Activated CD4-positive, alpha-beta T cell treated with anti-CD3 and anti-CD28 coated beads, Interleukin-10, Interleukin-2, amounts not matched to agents 100 ng/mL and 50 ng/mL, durations not matched to agents 16 hours and 8 hours (primary cell): ENCODE results near the gene ATP5F1C.
"Not testable (repeated sequence)": the region's sequence is repeated elsewhere in the genome, so short reads cannot be mapped to it uniquely, and the experiment has no call there.

Source experiments
- DNase-seq: peaks from one replicate; pipeline ENCODE4 v3.0.0-alpha.2; 2020

Gene ATP5F1C

DNA sequence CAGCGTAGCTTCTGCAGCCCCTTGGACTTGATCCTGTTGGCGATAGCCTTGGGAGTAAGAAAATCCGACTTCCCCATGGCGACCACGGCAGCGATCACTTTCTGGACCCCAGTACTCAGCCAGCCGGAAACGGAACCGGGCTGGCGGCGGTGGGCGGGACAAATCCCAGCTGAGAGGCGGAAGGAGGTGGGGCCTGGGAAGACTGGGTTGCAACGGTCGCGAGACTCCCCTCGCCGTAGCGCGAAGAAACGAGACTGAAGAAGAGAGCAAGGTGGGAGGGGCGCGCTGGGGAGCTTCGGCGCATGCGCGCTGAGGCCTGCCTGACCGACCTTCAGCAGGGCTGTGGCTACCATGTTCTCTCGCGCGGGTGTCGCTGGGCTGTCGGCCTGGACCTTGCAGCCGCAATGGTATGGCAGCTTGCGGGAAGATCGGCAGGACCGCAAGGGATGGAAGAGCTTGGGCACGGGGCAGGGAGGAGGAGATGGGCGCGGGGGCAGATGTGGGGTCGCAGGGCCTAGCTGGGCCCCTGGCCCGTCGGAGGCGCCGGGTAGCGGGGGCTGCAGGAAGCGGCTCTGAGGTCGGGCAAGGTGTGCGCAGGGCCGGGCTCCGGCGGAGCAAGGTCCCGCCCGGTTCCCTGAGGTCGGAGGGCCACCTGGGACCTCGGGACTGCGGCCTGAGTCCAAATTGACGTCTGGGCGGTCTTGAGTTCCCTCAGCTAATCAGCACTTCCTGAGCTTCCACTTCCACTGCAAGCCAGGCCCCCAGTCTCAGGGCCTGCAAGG is at the start of gene ATP5F1C, which contains the start of gene KIN:
TSS of gene ATP5F1C (plus strand) at position 321 of the 782 bp plus-strand sequence. CDS start at position 352, 31 bp downstream.
TSS of gene KIN (minus strand) at position 137 of the 782 bp plus-strand sequence. CDS start at position 77, 60 bp downstream.
- peak; percentile 98 for DNase-seq

DNA sequence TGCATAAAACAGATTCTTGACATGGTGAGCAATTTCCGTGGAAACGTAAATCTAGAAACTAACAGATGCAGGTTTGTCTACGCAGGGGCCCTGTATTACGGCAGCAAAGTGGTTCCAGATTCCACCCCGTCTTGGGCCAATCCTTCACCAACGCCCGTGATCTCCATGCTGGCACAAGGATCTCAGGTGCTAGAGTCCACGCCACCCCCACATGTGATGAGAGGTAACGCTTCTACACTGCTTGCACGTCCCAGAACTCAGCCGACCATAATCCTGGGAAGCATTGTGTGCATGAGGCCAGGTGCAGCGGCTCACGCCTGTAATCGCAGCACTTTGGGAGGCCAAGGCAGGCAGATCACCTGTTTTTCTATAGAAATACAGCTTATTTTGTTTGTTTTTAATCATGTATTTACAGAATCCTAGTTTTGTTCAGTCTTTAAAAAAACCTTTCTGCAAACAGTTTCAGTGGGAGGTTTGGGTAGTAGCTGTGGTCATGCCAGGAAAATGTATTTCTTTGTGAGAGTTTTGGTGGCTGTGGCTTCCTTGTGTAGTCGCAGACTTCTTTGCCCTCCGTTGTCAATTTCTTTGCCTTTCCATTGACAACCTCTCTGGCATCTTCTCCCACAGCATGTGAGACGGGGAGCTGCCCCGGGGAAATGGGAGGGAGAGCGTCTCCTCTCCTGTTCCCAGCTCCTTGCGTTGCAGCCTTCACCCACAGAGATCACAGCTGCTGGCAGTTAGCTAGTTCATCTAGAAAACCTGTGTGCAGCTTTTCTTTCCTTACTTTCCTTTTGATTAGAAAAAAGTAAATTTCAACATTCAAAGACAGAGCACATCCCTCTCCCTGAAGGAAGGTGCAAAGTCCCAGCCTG is 49.2 kb upstream of the ATP5F1C start:
- DNase-seq: no peak

DNA sequence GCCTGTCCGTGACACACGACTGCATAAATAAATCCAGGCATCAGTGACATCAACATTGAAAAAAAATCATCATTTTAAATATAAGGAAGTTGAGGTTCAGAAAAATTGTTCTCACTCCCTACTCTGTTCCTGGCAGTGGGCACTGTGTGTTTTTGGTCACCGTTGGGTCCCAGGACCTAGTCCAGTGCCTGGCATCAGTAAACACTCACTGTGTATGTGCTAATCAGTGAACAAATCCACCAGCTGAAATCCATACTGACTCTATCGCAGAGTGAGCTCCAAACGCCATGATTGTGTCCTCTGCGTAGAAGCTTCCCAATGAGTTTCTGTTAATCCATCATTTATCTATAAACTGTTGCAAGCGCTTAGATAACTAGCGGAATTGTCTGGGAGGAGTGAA is 43.7 kb upstream of the ATP5F1C start:
- DNase-seq: no peak

DNA sequence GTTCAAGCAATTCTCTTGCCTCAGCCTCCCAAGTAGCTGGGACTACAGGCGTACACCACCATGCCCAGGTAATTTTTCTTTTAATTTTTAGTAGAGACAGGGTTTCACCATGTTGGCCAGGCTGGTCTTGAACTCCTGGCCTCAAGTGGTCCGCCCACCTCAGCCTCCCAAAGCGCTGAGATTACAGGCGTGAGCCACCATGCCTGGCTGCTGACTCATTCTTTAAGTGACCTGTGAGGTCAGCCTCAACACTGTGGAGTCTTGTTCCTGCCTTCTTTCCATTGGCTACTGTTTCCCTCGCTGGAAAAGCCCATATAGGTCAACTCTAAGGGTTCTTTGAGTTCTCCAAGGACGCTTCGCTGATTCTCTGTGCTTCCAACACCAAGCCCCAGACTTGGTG is 39.3 kb upstream of the ATP5F1C start:
- not testable (repeated sequence) for DNase-seq

GRCh38 chr10:7750222-7750621 is 37.8 kb upstream of the ATP5F1C start:
- no peak for DNase-seq

GRCh38 chr10:7752251-7752650 is 35.7 kb upstream of the ATP5F1C start:
- DNase-seq: no peak

DNA sequence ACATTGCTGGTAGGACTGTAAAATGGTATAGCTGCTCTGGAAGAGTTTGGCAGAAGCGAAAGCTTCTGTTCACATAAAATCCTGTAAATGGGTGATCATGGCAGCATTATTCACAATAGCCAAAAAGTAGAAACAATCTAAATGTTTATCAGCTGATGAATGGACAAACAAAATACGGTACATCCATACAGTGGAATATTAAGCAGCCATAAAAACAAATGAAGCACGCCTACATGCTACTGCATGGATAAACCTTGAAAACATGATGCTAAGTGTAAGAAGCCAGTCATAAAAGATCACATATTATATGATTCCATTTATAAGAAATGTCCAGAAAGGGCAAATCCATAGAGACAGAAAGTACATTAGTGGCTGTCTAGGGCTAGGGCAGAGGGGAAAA is 32.9 kb upstream of the ATP5F1C start:
- no peak for DNase-seq

DNA sequence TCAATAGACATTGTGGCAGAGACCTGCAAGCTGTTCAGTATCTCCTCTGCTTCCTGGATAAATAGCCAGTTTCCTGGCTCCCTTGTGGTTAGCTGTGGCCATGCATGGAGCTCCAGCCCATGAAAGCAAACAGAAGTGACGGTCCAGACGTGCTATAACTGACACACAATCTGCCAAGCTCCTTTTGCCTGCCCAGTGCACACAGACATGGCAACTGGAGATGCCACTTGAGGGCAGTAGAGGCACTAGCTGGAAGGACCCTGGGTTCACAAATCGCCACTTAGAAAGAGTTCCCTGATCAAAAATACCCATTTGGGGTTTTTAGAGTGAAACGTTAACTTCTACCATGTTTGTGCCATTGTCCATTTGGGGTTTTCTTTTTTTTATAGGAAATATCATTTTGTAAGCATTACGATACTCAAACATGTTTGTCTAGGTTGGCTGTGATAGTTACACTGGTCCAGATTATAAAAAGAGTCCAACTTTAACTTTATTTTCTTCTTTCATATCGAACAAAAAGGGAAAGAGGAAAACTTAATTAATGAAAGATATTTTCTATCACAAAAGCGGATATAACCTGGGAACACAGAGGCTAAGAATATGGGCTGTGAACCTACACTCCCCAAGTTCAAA is 31.5 kb upstream of the ATP5F1C start:
- DNase-seq: peak; percentile 39

GRCh38 chr10:7763929-7764328 is 24.0 kb upstream of the ATP5F1C start:
- no peak for DNase-seq

- no peak for DNase-seq
Observed at GRCh38 chr10:7766241-7766640, 21.7 kb upstream of the ATP5F1C start.

DNA sequence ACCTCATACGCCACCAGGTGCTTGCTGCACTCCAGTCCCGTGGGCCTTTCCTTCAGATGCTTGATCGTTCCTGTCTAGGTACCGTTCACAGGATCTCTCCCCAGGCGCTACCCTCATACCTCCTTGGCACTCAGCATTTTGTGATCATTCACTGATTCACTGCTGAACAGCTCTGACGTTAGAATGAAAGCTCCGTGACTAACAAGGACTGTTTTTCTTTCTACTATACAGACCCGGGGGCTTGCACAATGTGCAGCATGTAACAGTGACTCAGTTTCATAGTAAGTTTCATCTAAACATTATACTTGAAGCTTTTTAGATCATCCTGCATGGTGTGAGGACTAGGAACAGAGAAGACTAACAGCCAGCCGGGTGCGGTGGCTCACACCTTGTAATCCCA is 20.8 kb upstream of the ATP5F1C start:
- no peak for DNase-seq

- no peak for DNase-seq
Observed at GRCh38 chr10:7768417-7768816, 19.6 kb upstream of the ATP5F1C start.

GRCh38 chr10:7773845-7774801 is 13.9 kb upstream of the ATP5F1C start:
- no peak for DNase-seq

GRCh38 chr10:7776777-7777176 is 11.2 kb upstream of the ATP5F1C start:
- DNase-seq: no peak

DNA sequence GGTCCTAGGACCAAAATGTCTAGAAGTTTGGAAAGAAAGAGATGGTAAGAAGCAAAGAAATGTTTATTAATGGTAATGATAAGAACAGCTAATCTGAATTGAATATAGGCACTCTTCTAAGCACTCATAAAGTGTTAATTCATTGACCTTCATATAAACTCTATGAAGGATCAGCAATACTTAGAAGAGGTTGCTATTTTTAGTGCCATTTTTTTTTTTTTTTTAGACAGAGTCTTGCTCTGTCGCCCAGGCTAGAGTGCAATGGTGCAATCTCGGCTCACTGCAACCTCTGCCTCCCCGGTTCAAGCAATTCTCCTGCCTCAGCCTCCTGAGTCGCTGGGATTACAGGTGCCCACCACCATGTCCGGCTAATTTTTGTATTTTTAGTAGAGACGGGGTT is 5.8 kb upstream of the ATP5F1C start:
- DNase-seq: not testable (repeated sequence)

DNA sequence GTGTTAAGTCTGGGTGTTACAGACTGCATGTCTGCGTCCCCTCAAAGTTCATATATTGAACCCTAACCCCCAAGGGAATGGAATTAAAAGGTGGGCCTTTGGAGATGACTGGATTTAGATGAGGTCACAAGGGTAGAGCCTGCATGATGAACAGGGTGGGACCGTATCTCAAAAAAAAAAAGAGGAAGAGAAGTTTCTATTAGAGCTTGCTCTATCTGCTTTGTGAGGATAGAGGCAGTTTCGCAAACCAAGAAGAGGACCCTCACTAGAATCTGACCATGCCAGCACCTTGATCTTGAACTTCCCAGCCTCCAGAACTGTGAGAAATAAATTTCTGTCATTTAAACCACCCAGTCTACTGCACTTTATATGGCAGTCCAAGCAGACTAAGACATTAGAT is 1.5 kb upstream of the ATP5F1C start:
- DNase-seq: no peak

DNA sequence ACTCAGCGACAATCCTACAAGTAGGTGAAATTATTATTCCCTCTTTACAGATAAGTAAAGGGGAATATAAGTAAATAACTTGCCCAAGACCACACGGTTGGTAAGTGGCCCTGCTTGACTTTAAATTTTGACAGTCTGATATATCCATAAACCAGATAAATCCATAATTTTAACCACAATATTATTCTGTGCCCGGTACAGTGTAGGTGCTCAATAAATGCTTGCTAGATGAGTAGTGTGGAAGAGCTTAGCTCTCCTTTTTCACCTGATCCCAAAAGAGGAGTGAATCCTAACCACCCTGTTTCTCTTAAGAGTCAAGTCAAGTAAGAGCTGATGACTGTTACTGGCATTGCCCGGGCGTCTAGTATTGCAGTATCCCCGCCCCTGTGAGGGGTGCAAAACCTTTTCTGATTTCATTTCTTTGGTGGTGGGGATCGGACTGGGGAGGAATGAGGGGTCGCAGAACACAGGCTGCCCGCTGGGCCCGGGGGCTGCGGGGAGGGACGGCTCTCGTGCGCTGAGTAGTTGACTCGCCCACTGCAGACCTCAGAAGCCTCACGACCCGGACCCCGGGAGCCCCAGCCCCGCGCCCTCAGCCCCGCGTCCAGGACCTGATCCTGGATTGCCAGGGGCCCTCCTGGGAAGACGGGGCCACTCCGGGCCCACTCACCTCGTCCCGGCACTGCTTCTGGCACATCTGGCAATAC is 674 bp upstream of the ATP5F1C start:
- DNase-seq: no peak

DNA sequence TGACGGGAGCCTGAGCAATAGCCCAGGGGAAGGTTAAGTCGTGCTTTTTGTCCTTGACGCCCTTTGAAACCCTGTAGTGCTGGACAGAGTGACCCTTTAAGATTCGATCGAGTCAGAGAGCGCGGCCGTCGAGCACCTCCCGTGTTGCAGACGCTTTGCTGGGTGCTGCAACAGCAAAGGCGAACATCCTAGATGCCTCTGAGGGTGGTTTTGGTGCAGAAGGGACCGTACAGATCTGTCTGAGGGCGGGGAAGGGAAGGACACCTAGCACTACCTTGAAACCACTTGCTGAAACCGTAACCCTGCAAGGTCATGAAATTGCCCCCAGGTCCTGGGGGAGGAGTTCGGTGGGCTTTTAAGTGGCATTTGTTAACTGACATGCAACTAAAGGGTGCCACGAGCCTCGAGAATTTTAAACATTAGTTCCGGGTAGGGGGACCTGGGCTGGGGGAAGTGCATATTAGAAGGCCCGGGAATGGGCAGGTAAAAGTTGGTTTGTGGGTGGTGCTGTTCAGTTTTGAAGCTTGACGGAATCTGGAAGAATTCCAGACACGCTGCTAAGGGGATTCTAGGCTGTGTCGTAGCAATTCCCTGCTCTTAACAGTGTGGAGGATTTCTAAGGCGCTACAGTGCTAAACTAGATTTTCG is 786 bp downstream of the ATP5F1C start:
- no peak for DNase-seq

- no peak for DNase-seq
Observed at GRCh38 chr10:7789390-7789789, 1.4 kb downstream of the ATP5F1C start.

DNA sequence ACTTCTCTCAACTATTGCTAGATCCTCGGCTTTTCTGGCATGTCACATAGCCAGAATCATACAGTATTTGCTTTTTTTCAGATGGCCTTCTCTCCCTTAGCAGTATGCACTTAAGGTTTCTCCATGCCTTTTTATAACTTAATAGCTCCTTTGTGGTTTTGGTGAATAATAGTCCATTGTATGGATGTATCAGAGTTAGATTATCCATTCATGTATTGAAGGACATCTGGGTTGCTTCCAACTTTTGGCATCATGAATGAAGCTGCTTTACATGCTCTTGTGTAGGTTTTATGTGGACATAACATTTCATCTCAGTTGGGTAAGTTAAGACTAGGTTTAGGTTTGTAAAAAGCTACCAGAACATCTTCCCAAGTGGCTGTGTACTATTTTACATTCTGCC is 4.6 kb downstream of the ATP5F1C start:
- DNase-seq: no peak
